H1 (cell line): ENCODE data around the gene IGFBP1. TPM values are rescaled to one million over a fixed set of nuclear protein-coding genes. Genes with fewer than 3 reads are reported as not detected.
"Not testable (repeated sequence)": the region's sequence is repeated elsewhere in the genome, so short reads cannot be mapped to it uniquely, and the experiment has no call there.

Experiments used
- CTCF ChIA-PET: fragments of 300-600 bp; sonication (Branson Sonifier 250); formaldehyde crosslinking; loops from one replicate; lab custom pipeline; 2021; ENCODE audit not compliant: partially characterized antibody; lab: Charles Lee
- POLR2A ChIA-PET: fragments of 300-600 bp; sonication (Branson Sonifier 250); formaldehyde crosslinking; loops from one replicate; lab custom pipeline; 2021; ENCODE audit warnings: inconsistent platforms; ENCODE audit not compliant: partially characterized antibody; lab: Charles Lee
- DNase-seq, 2 experiments: peaks; one replicate each; pipeline versions ENCODE4 v3.0.0 to v3.0.0-alpha.2; 2010 to 2022; ENCODE audit warnings: low spot score in 2 of 2, low read depth in 1 of 2, mixed read lengths in 1 of 2
- FAIRE-seq: peaks from 2 replicates; lab custom pipeline; 2011; peaks lifted over from hg19 to GRCh38; lab: Jason Lieb, UNC
- H2AFZ ChIP-seq: 2 replicates; pipeline ENCODE4 v1.8.1; 2012; ENCODE audit warnings: low read length, inconsistent platforms
- H2AK5ac ChIP-seq: 2 replicates; pipeline ENCODE4 v1.6.1; 2013; ENCODE audit warnings: low read depth, low read length
- H2BK120ac ChIP-seq: replicated peaks from 2 replicates; pipeline ENCODE3; 2013; ENCODE audit warnings: low read depth, low read length, inconsistent platforms
- H2BK12ac ChIP-seq: 2 replicates; pipeline ENCODE4 v1.6.1; 2013; ENCODE audit warnings: low read depth, low read length
- H2BK15ac ChIP-seq: 2 replicates; pipeline ENCODE4 v1.6.1; 2013; ENCODE audit warnings: low read length
- H2BK20ac ChIP-seq: 2 replicates; pipeline ENCODE4 v1.6.1; 2013; ENCODE audit warnings: low read length
- H2BK5ac ChIP-seq: 2 replicates; pipeline ENCODE4 v1.6.1; 2013; ENCODE audit warnings: low read depth, low read length
- H3K14ac ChIP-seq: 2 replicates; pipeline ENCODE4 v1.6.1; 2013; ENCODE audit warnings: inconsistent platforms; ENCODE audit not compliant: insufficient read length
- H3K18ac ChIP-seq: 2 replicates; pipeline ENCODE4 v1.6.1; 2013; ENCODE audit warnings: low read length; ENCODE audit errors: extremely low read depth
- H3K23ac ChIP-seq: 2 replicates; pipeline ENCODE4 v1.6.1; 2013; ENCODE audit warnings: inconsistent platforms; ENCODE audit not compliant: insufficient read length
- H3K23me2 ChIP-seq: 2 replicates; pipeline ENCODE4 v1.6.1; 2013; ENCODE audit warnings: low read depth, low read length
- H3K27ac ChIP-seq: 2 replicates; pipeline ENCODE4 v1.6.1; 2011; ENCODE audit warnings: low read depth, low read length, inconsistent platforms
- H3K27me3 ChIP-seq, 4 experiments: replicated peaks in 1 of 4; 1 replicate in 1 of 4; 2 replicates in 3 of 4; pipeline versions ENCODE4 v1.6.1 to v1.8.1; 2011 to 2013; ENCODE audit warnings: low read length in 3 of 4, mild to moderate bottlenecking in 3 of 4, inconsistent platforms in 2 of 4, mixed read lengths in 2 of 4, moderate library complexity in 1 of 4; ENCODE audit not compliant: control insufficient read depth in 3 of 4, insufficient read depth in 3 of 4; ENCODE audit errors: extremely low read depth in 1 of 4
- H3K36me3 ChIP-seq, 4 experiments: 2 replicates each; pipeline versions ENCODE4 v1.6.1 to v1.8.1; 2011 to 2013; ENCODE audit warnings: mild to moderate bottlenecking in 4 of 4, low read length in 3 of 4, moderate library complexity in 2 of 4, control low read depth in 1 of 4, inconsistent platforms in 1 of 4; ENCODE audit not compliant: insufficient read depth in 4 of 4, control insufficient read depth in 2 of 4
- H3K4ac ChIP-seq: replicated peaks from 2 replicates; pipeline ENCODE3; 2013; ENCODE audit warnings: low read length, low read depth, mixed read lengths, inconsistent platforms; ENCODE audit not compliant: insufficient read length
- H3K4me1 ChIP-seq, 4 experiments: replicated peaks in 1 of 4; 1 replicate in 1 of 4; 2 replicates in 3 of 4; pipeline versions ENCODE4 v1.6.1 to v1.8.1; 2011 to 2013; ENCODE audit warnings: low read length in 3 of 4, inconsistent platforms in 2 of 4, mixed read lengths in 1 of 4; ENCODE audit not compliant: insufficient read depth in 4 of 4, control insufficient read depth in 3 of 4
- H3K4me2 ChIP-seq, 2 experiments: 2 replicates each; pipeline versions ENCODE4 v1.6.1 to v1.8.1; 2011 to 2013; ENCODE audit warnings: low read depth in 2 of 2, low read length in 2 of 2, control low read depth in 1 of 2, inconsistent platforms in 1 of 2, mild to moderate bottlenecking in 1 of 2; ENCODE audit not compliant: insufficient read depth in 1 of 2
- H3K4me3 ChIP-seq, 4 experiments: fragments of 200-600, 300-600 bp in 1 of 4; sonication (generic), shearing (Covaris generic), sonication (Bioruptor Twin) in 1 of 4; 2 replicates each; pipeline versions ENCODE4 v1.5.1 to v1.8.1; 2011 to 2016; ENCODE audit warnings: low read length in 4 of 4, low read depth in 3 of 4, control low read depth in 2 of 4, inconsistent platforms in 2 of 4, mild to moderate bottlenecking in 2 of 4, mixed read lengths in 1 of 4, moderate library complexity in 1 of 4; ENCODE audit not compliant: insufficient read depth in 2 of 4; ENCODE audit errors: extremely low read depth in 1 of 4
- H3K56ac ChIP-seq: replicated peaks from 2 replicates; pipeline ENCODE3; 2013; ENCODE audit warnings: low read depth, mild to moderate bottlenecking, mixed read lengths, low read length, inconsistent platforms; ENCODE audit not compliant: insufficient read length
- H3K79me1 ChIP-seq: 2 replicates; pipeline ENCODE4 v1.6.1; 2013; ENCODE audit warnings: low read depth, low read length, control low read depth
- H3K79me2 ChIP-seq, 2 experiments: 2 replicates each; pipeline versions ENCODE4 v1.6.1 to v1.8.1; 2012 to 2013; ENCODE audit warnings: low read length in 2 of 2, mild to moderate bottlenecking in 2 of 2, inconsistent platforms in 1 of 2; ENCODE audit not compliant: insufficient read depth in 2 of 2, control insufficient read depth in 1 of 2
- H3K9ac ChIP-seq, 4 experiments: replicated peaks in 1 of 4; 1 replicate in 1 of 4; 2 replicates in 3 of 4; pipeline versions ENCODE4 v1.6.1 to v1.8.1; 2011 to 2013; ENCODE audit warnings: low read depth in 3 of 4, low read length in 3 of 4, control low read depth in 2 of 4, mild to moderate bottlenecking in 2 of 4, moderate library complexity in 2 of 4, inconsistent platforms in 1 of 4; ENCODE audit errors: extremely low read depth in 1 of 4
- H3K9me3 ChIP-seq, 2 experiments: 2 replicates each; pipeline versions ENCODE4 v1.6.1 to v1.8.1; 2012 to 2013; ENCODE audit warnings: mild to moderate bottlenecking in 2 of 2, moderate library complexity in 2 of 2, control low read depth in 1 of 2, inconsistent platforms in 1 of 2, low read depth in 1 of 2, low read length in 1 of 2, mixed read lengths in 1 of 2; ENCODE audit not compliant: insufficient read depth in 2 of 2
- H4K20me1 ChIP-seq, 2 experiments: replicated peaks in 1 of 2; 2 replicates each; pipeline versions ENCODE3 to v1.8.1; 2011 to 2013; ENCODE audit warnings: inconsistent platforms in 2 of 2, low read length in 2 of 2, mild to moderate bottlenecking in 1 of 2; ENCODE audit not compliant: insufficient read depth in 2 of 2, control insufficient read depth in 1 of 2
- H4K5ac ChIP-seq: 2 replicates; pipeline ENCODE4 v1.6.1; 2013; ENCODE audit warnings: low read length, low read depth, mixed read lengths, inconsistent platforms; ENCODE audit not compliant: insufficient read length
- H4K8ac ChIP-seq: 2 replicates; pipeline ENCODE4 v1.8.0; 2013; ENCODE audit warnings: mild to moderate bottlenecking, moderate library complexity, low read length, inconsistent platforms; ENCODE audit not compliant: insufficient read depth; ENCODE audit errors: extremely low read depth
- H4K91ac ChIP-seq: replicated peaks from 2 replicates; pipeline ENCODE3; 2013; ENCODE audit warnings: low read length, mixed read lengths, inconsistent platforms; ENCODE audit not compliant: insufficient read length
- WGBS, 2 experiments: shearing (Covaris generic) in 1 of 2; methylation state at CpG; one replicate each; pipeline versions ENCODE4 v1.1.6 to v1.1.7; 2013 to 2015; ENCODE audit warnings: low lambda C conversion rate in 2 of 2, mixed read lengths in 2 of 2, inconsistent platforms in 1 of 2, low coverage in 1 of 2, missing lambda C conversion rate in 1 of 2; ENCODE audit not compliant: insufficient replicate concordance in 2 of 2, insufficient coverage in 1 of 2, insufficient read length in 1 of 2; ENCODE audit errors: extremely low coverage in 1 of 2, missing lambda C conversion rate in 1 of 2; 5-methylcytosine and 5-hydroxymethylcytosine counted together
- polyA plus RNA-seq, 7 experiments: library from polyadenylated mRNA; depleted of rRNA in 3 of 7; stranded (reverse) in 5 of 7; unstranded in 2 of 7; fragments of >200 nt in 5 of 7; fragments of 200-250 nt in 2 of 7; gene quantifications; 1 replicate in 5 of 7; 2 replicates in 1 of 7; 4 replicates in 1 of 7; pipeline versions ENCODE4 v1.2.1 to v1.2.3, GENCODE V29; 2011 to 2013; ENCODE audit warnings: missing spikeins in 2 of 7, mixed read lengths in 2 of 7
- total RNA-seq: library from RNA; stranded (reverse); fragmentation: NEBNext Ultra II Directional; extraction: Animal tissue kit (Norgen Biotek cat#: 25700); gene quantifications from 2 replicates; pipeline ENCODE4 v1.2.1, GENCODE V29; 2021

The IGFBP1 gene
- total and polyA plus RNA-seq, 2 of the 8 experiments (the other 6 are each of a cell fraction or from before 2014, with no cell fraction given) = not detected

DNA sequence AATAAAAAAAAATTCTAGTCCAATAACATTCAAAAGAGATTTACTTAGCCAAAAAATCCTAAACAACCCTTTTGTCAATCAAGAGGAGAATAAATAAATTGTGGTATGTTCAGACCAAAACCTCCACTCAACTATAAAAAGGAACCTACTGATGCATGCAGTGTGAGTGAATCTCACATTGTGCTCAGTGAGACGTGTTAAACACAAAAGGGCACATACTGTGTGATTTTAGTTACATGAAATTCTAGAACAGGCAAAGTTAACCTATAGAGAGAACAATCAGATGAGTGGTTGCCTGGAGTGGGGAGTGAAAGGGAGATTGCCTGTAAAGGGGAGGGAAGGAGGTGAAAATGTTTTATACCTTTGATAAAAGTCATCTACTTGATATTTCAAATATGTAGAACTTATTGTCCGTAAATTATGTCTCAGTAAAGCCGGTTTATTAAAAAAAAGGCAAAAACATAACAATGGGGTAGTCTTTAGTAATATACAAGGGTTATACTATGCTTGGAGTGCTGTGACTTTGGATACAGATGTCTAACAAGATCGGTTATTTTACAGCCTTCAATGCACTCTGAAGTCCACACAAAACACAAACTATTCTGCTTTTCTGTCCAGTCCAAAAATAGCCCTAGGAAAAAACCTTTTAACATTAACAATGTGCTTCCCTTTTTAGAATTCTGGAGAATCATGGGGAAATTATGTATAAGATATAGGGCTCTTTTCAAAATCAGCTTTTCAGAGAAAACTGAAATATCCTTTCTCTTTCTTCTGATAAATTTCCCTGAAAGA lies 46.2 kb upstream of the IGFBP1 start:
- H3K9me3 ChIP-seq, H3K79me1 ChIP-seq, H3K4me1 ChIP-seq, H3K4me2 ChIP-seq, H3K9ac ChIP-seq, H3K27me3 ChIP-seq, H2BK12ac ChIP-seq, H2AFZ ChIP-seq, H2BK5ac ChIP-seq, H3K56ac ChIP-seq, H3K23me2 ChIP-seq, H4K20me1 ChIP-seq, H4K5ac ChIP-seq, H3K27ac ChIP-seq, H2AK5ac ChIP-seq, H4K91ac ChIP-seq, H3K36me3 ChIP-seq, H3K4ac ChIP-seq, H3K23ac ChIP-seq, H3K14ac ChIP-seq, FAIRE-seq, DNase-seq, H3K18ac ChIP-seq, H2BK120ac ChIP-seq, H4K8ac ChIP-seq, H3K4me3 ChIP-seq, H3K79me2 ChIP-seq, POLR2A ChIA-PET, H2BK20ac ChIP-seq, CTCF ChIA-PET, H2BK15ac ChIP-seq: not testable (repeated sequence)
- 87% methylated on average over 4 of the region's 4 CpGs; no CpG with 5 or more reads in 1 of the 2 experiments for WGBS, 2 experiments

GRCh38 chr7:45846536-45846935 lies 41.8 kb upstream of the IGFBP1 start:
- CTCF ChIA-PET, H3K4me3 ChIP-seq, H3K18ac ChIP-seq, H2AFZ ChIP-seq, H4K8ac ChIP-seq, DNase-seq, H3K23me2 ChIP-seq, H3K56ac ChIP-seq, H3K79me1 ChIP-seq, H3K9me3 ChIP-seq, H3K79me2 ChIP-seq, H3K27me3 ChIP-seq, H4K91ac ChIP-seq, H3K4me2 ChIP-seq, H3K4me1 ChIP-seq, H3K36me3 ChIP-seq, H2BK120ac ChIP-seq, H3K27ac ChIP-seq, H2BK12ac ChIP-seq, H3K4ac ChIP-seq, H3K23ac ChIP-seq, H2BK5ac ChIP-seq, H3K9ac ChIP-seq, H4K20me1 ChIP-seq, FAIRE-seq, H2BK15ac ChIP-seq, H2AK5ac ChIP-seq, POLR2A ChIA-PET, H2BK20ac ChIP-seq, H3K14ac ChIP-seq, H4K5ac ChIP-seq: not testable (repeated sequence)
- WGBS, 2 experiments = 93% methylated on average over 5 of the region's 5 CpGs; no CpG with 5 or more reads in 1 of the 2 experiments
